ENCODE results near the gene PREB. TPM values are rescaled to one million over a fixed set of nuclear protein-coding genes. Genes with fewer than 3 reads are reported as not detected.
"Not testable (repeated sequence)": the region's sequence is repeated elsewhere in the genome, so short reads cannot be mapped to it uniquely, and the experiment has no call there.

The PREB gene
- total and polyA plus RNA-seq, 12 donors, result 41.6 to 73.7 (median 48.8) TPM

DNA sequence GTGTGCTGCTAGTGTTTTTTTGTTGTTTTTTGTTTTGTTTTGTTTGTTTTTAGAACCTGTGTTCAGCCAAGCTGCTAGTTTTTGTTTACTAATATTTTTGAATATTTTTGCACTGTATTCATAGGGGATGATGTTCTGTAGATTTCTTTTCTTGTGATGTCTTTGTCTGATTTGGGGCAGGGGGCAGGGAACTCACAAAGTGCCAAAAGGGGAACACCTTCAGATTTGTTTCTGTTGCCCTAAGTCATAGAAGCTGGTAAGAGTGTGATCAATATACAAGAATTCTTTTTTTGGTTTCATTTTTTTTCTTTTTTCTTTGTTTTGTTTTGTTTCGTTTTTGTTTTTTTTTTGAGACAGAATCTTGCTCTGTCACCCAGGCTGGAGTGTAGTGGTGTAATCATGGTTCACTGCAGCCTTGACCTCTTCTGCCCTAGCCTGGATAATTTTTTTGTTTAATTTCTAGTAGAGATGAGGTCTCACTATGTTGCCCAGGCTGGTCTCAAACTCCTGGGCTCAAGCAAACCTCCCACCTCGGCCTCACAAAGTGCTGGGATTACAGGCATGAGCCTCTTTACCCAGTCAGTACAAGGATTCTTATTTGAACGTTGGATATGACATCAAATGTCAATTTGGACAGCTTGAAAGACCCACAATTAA is 45.0 kb upstream of the PREB start:
- Histone ChIP-seq H3K4me3 (no peak overlapping the region), H3K36me3 (no peaks in the 10 kb centered on the region), H3K4me1 (peaks cover 0 to 9% (median 0%) of the 10 kb centered on the region in 9 donors), H3K27ac (no peak overlapping the region), H3K27me3 (peaks cover 0 to 37% (median 22%) of the 10 kb centered on the region in 7 donors), H3K9me3 (no peaks in the 10 kb centered on the region)
- TF ChIP-seq, protein P1, sequence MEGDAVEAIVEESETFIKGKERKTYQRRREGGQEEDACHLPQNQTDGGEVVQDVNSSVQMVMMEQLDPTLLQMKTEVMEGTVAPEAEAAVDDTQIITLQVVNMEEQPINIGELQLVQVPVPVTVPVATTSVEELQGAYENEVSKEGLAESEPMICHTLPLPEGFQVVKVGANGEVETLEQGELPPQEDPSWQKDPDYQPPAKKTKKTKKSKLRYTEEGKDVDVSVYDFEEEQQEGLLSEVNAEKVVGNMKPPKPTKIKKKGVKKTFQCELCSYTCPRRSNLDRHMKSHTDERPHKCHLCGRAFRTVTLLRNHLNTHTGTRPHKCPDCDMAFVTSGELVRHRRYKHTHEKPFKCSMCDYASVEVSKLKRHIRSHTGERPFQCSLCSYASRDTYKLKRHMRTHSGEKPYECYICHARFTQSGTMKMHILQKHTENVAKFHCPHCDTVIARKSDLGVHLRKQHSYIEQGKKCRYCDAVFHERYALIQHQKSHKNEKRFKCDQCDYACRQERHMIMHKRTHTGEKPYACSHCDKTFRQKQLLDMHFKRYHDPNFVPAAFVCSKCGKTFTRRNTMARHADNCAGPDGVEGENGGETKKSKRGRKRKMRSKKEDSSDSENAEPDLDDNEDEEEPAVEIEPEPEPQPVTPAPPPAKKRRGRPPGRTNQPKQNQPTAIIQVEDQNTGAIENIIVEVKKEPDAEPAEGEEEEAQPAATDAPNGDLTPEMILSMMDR (IDR thresholded peaks at IDR 0.05), result no peak
- WGBS, 2 donors, result 61 to 68% methylated on average over 3 of the region's 3 CpGs
- intact Hi-C loops (cut with DNase I), result loop anchor here in 1 of 10 donors (10.0 kb wide), 1 partner anchor 105 kb away; the partner anchor contains the start of gene TRIM54
- no peak for ATAC-seq
- DNase-seq, result no peak

DNA sequence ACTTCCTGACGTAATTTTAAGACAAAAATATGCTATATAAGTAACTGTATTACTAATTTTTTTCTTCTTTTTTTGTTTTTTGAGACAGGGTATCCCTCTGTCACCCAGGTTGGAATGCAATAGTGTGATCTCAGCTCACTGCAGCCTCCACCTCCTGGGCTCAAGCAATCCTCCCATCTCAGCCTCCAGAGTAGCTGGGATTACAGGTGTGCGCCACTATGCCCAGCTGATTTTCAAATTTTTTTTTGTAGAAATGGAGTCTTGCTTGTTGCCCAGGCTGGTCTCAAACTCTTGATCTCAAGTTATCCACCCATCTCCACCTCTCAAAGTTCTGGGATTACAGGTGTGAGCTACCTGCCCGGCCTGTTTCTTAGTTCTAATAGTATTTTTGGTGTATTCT is 44.0 kb upstream of the PREB start:
- ATAC-seq (no peak), DNase-seq (no peak)
- Histone ChIP-seq H3K27me3 (peaks cover 0 to 37% (median 22%) of the 10 kb centered on the region in 7 donors), H3K27ac (no peak overlapping the region), H3K4me3 (no peak overlapping the region), H3K36me3 (no peaks in the 10 kb centered on the region), H3K9me3 (no peaks in the 10 kb centered on the region), H3K4me1 (peaks cover 0 to 4% (median 0%) of the 10 kb centered on the region in 9 donors)
- 86% methylated on average over 3 of the region's 3 CpGs for WGBS, 2 donors
- TF ChIP-seq, protein P1 (IDR thresholded peaks at IDR 0.05), result no peak
- intact Hi-C loops (cut with DNase I), result loop anchor here in 1 of 10 donors (10.0 kb wide), 1 partner anchor 106 kb away; the partner anchor contains the start of gene TRIM54

DNA sequence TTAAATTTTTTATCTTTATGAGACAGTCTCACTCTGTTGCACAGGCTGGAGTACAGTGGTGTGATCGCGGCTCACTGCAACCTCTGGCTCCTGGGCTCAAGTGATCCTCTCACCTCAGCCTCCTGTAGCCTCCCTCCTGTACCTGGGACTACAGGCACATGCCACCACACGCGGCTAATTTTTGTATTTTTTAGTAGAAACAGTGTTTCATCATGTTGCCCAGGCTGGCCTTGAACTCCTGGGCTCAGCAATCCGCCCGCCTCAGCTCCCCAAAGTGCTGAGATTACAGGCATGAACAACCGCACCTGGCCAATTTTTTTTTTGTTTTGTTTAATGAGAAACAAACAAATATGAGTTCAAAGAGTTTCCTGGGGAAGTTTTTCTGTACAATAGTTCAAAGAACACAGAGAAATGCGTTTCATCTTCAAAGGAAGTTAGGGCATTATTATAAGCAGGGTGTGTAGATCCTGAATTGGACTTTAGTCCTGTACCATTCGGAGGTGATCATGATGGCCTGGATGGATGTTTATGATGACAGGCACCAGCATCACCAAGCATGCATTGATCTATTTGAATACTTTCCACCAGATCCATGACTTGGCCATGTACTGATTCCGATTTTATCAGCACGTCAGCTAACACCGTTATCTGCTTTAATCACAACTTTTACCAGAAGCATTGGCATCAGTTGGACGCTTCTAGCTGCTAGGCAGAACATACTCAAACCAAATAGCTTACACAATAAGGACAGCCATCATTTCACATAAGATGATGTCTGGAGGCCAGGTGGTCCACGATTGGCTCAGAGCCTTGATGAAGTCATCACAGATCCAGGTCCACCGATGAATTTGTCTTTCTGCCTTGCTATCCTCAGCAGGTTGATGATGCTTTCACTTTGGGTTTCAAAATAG is 43.3 kb upstream of the PREB start:
- Histone ChIP-seq H3K4me3 (no peak overlapping the region), H3K27ac (no peak overlapping the region), H3K9me3 (no peaks in the 10 kb centered on the region), H3K4me1 (peaks cover 0 to 4% (median 0%) of the 10 kb centered on the region in 9 donors), H3K27me3 (peaks cover 0 to 37% (median 22%) of the 10 kb centered on the region in 7 donors), H3K36me3 (no peaks in the 10 kb centered on the region)
- ATAC-seq (no peak), DNase-seq (no peak)
- 76 to 80% methylated on average over 15 of the region's 15 CpGs for WGBS, 2 donors
- TF ChIP-seq, protein P1 (IDR thresholded peaks at IDR 0.05), result no peak
- intact Hi-C loops (cut with DNase I), result loop anchor here in 1 of 10 donors (10.0 kb wide), 1 partner anchor 107 kb away; the partner anchor contains the start of gene TRIM54

DNA sequence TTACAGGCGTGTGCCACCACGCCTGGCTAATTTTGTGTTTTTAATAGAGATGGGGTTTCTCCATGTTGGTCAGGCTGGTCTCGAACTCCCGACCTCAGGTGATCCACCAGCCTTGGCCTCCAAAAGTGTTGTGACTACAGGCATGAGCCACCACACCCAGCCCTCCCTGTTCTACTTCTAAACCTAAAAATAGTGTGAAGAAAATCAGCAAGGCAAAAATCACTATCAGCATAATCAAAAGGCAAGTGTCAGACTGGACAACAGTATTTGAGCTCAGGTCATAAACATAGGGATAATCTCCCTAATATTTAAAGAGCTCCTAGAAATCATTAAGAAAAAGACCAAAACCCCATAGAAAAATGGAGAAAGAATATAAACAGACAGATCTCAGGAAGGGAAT is 41.3 kb upstream of the PREB start:
- not testable (repeated sequence) for H3K36me3 ChIP-seq, H3K27ac ChIP-seq, H3K4me1 ChIP-seq, ATAC-seq, H3K4me3 ChIP-seq, DNase-seq, H3K9me3 ChIP-seq
- intact Hi-C loops (cut with DNase I), result loop anchor here in 1 of 10 donors (10.0 kb wide), 1 partner anchor 109 kb away; the partner anchor contains the start of gene TRIM54
- peaks cover 0 to 37% (median 17%) of the 10 kb centered on the region in 7 donors for H3K27me3 ChIP-seq
- 87 to 91% methylated on average over 4 of the region's 4 CpGs for WGBS, 2 donors
